GM10248 (cell line): Measurements from ENCODE around the gene HOXB9.

Source experiments
- CTCF ChIA-PET: fragments of 300-600 bp; sonication (Branson Sonifier 250); formaldehyde crosslinking; extraction: SDS; loops from one replicate; lab custom pipeline; 2021; ENCODE audit warnings: antibody characterized with exemption; lab: Yijun Ruan, JAX
- POLR2A ChIA-PET: fragments of 350-650 bp; sonication (Branson Sonifier 250); formaldehyde crosslinking; extraction: SDS; loops from one replicate; lab custom pipeline; 2020; ENCODE audit warnings: antibody characterized with exemption; lab: Yijun Ruan, JAX
- DNase-seq: peaks from one replicate; pipeline ENCODE4 v3.0.0; 2012; ENCODE audit errors: extremely low spot score
- CTCF ChIP-seq: IDR thresholded peaks from 2 replicates; pipeline ENCODE4 v1.5.1; 2012; ENCODE audit warnings: mild to moderate bottlenecking, low read depth; ENCODE audit errors: extremely low read depth, missing control alignments, control extremely low read depth

HOXB9 gene

DNA sequence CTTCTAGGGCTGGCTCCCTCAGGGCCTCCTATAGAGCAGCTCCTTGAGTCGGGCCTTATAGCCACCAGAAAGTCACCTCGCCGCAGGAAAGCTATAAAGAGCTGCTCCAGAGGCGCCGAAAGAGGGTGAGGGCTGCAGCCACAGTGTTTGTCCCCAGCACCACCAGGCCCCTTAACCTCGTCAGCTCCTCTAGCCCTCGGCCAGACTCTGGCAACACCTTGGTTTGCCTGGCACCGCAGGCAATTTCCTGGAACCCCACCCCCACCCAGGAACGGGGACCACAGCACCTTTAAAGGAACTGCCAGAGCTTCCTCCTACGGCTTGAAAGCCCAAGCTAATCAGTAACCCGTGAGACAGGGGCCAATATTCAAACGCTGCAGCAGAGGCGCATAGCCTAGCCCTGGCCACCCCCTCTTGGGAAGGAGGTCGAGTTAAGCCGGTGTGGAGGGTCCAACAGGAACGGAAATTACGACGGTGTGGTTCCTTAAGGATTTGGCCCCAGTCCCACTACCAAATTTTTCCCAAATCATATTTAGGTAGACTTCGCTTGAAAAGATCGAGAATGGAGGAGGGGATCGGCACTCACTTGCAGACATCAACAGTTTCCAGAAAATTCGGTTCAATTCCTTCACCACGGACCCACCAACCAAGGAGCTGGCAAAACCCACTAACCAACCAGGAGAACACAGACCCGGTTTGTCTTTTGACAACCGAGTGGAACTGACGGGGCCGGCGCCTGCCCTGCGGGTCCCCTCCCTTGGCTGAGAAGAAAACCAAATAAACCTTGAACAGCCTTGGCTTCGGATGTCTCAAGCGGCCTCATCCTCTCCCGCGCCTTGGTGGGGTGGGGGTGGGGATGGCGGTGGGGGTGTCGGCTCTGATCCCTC is 24.4 kb downstream of the HOXB9 start:
- ChIA-PET POLR2A (no interaction called here), CTCF (interaction anchor here (0.9 to 2.3 kb wide), 11 partner anchors 8 to 576 kb away, joined by 3 to 13 read pairs (median 4); no protein-coding TSS in a partner anchor)
- no peak for TF ChIP-seq CTCF
- no peak for DNase-seq

DNA sequence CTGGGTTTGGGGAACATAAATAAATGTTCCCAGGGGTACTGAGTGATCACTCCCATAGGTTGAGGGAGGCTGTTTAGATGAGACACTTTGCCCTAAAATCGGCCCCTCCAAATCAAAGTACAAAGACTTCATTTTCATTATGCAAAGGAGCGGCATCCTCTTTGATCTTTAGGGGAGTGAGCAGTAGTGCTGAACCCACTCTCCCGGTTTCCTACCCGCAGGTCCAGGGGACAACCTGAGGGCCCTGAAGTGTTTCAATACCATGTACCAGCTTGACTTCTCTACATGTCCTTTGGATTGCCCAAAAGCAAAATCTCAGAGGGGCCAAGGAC is 25.0 kb downstream of the HOXB9 start:
- POLR2A ChIA-PET = no interaction called here
- no peak for TF ChIP-seq CTCF
- CTCF ChIA-PET = interaction anchor here (0.9 to 2.3 kb wide), 11 partner anchors 9 to 575 kb away, joined by 3 to 13 read pairs (median 4); no protein-coding TSS in a partner anchor
- no peak for DNase-seq

DNA sequence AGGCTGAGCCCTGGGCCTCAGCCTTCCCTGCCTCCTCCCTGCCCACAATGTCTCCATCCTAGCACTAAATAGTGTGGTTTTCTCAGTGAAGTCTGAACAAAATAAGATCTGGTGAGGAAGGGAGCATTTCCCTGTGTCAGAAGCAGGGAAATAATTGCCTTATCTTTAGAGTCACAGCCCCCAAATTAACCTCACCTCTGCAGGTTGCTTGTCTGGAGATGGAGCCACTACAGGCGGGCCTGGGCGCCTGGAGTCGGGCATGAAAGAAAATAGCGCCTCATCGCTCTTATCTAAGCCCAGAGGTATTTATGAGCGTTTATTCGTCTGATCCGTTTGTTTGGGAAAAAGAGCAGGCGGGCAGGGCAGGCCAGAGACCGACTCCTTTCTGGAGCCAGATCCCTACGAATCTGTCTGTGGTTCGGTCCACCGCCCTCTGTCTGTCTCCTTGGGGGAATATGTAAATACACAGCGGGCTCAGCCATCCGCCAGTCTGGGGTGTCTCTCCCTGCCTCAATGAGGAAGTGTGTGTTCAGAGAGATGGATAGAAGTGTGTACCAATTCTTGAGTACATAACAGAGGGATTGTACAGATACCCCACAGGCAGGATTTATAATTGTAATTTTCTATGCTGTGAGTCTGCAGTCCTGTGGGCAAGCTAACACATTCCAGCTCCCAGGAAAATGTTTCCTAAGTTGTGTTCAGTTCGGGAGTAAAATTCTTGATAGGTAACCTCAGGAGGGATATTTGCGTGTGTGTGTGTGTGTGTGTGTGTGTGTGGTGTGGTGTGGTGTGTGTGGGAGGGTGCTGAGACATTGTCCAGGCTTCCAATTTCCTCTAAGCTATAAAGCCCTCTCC is 25.7 kb downstream of the HOXB9 start:
- POLR2A ChIA-PET = interaction anchor here (0.6 kb wide), 1 partner anchor 535 kb away, joined by 4 read pairs; no protein-coding TSS in a partner anchor
- CTCF ChIA-PET = interaction anchor here (0.9 to 2.3 kb wide), 9 partner anchors 9 to 575 kb away, joined by 3 to 13 read pairs (median 4); no protein-coding TSS in a partner anchor

DNA sequence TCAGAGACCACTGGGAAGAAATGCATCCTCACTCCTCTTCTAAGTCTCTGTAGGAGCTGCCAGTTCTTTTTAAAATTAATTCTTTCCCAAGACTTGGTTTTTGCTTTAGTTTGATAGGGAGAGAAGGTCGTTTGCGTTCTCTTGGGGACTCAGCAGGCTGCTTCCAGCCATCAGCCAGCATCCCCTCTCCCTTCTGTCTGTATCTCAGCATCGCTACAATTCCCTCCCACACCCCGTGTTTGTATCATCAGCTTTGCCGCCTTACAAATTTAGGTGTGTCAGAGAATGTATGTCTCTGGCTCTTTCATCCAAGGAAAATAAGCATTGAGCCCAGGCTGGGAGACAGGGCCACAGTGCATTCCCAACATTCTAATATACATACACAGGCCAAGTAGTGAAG is 26.8 kb downstream of the HOXB9 start:
- no peak for TF ChIP-seq CTCF
- DNase-seq = no peak
- CTCF ChIA-PET = interaction anchor here (0.8 to 1.7 kb wide), 4 partner anchors 10 to 336 kb away, joined by 3 to 8 read pairs (median 4); no protein-coding TSS in a partner anchor
- POLR2A ChIA-PET = no interaction called here

More for the DNA sequence above, 25.7 kb downstream of the HOXB9 start:
- DNase-seq = no peak
- no peak for TF ChIP-seq CTCF

DNA sequence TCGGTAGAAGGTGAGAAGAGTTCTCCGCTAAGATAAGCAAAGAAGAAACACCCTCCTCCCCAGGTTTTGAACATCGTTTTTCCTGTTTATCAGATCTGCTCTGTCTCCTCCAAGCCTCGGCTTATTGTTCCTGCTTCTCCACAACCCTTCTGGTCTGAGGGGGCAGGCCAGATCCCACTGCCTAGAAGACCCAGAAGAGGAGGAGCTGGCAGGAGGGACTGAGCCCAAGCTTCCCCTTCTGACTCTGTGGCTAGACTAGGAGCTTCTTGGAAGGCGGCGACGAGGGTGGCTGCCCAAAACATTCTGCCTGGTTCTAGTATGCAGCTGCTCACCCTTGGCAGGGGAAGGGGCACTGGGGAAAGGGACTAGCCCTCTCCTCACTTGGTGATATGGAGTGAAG is 27.4 kb downstream of the HOXB9 start:
- no peak for TF ChIP-seq CTCF
- DNase-seq = no peak
- POLR2A ChIA-PET = no interaction called here
- CTCF ChIA-PET = interaction anchor here (0.8 to 1.7 kb wide), 5 partner anchors 11 to 336 kb away, joined by 3 to 8 read pairs (median 4); no protein-coding TSS in a partner anchor
